PC-3 (cell line): Measurements from ENCODE around the gene PEX14. TPM values are rescaled to one million over a fixed set of nuclear protein-coding genes. Genes with fewer than 3 reads are reported as not detected.

Experiments
- ATAC-seq: fragments of 200-7000 bp; cut with Tn5 transposase; 2 replicates; pipeline ENCODE4 v1.9.1; 2020; ENCODE audit warnings: mild to moderate bottlenecking, moderate library complexity
- BruUV-seq: library from RNA; stranded (reverse); fragments of 400-500 nt; replicated peaks from 2 replicates; lab custom pipeline; 2021; lab: Mats Ljungman, UMichigan
- CTCF ChIA-PET: fragments of 300-600 bp; sonication (Branson Sonifier 250); formaldehyde crosslinking; loops from one replicate; lab custom pipeline; 2022; ENCODE audit warnings: antibody characterized with exemption; lab: Charles Lee
- POLR2A ChIA-PET: fragments of 300-600 bp; sonication (Branson Sonifier 250); formaldehyde crosslinking; loops from one replicate; lab custom pipeline; 2022; ENCODE audit warnings: antibody characterized with exemption; ENCODE audit not compliant: unreplicated experiment; lab: Charles Lee
- DNase-seq: peaks from one replicate; pipeline ENCODE4 v3.0.0-alpha.2; 2015
- H2AFZ ChIP-seq: fragments of 300-600 bp; sonication (generic); 2 replicates; pipeline ENCODE4 v1.6.0; 2016; ENCODE audit warnings: antibody characterized with exemption, low read length
- H3F3A ChIP-seq: fragments of 300-600 bp; sonication (generic); one replicate; pipeline ENCODE4 v1.6.0; 2017; ENCODE audit warnings: antibody characterized with exemption, low read length, control low read depth, mild to moderate bottlenecking; ENCODE audit not compliant: unreplicated experiment
- H3K27ac ChIP-seq: fragments of 300-600 bp; sonication (generic); 2 replicates; pipeline ENCODE4 v1.5.1; 2016; ENCODE audit warnings: mild to moderate bottlenecking, low read length
- H3K27me3 ChIP-seq: fragments of 300-600 bp; sonication (generic); 2 replicates; pipeline ENCODE4 v1.6.1; 2016; ENCODE audit warnings: low read length, mixed read lengths
- H3K36me3 ChIP-seq: fragments of 300-600 bp; sonication (generic); 2 replicates; pipeline ENCODE4 v1.6.1; 2016; ENCODE audit warnings: low read depth, mixed run types, low read length, mixed read lengths
- H3K4me1 ChIP-seq: fragments of 300-600 bp; sonication (generic); 2 replicates; pipeline ENCODE4 v1.5.1; 2016; ENCODE audit warnings: low read length; ENCODE audit not compliant: insufficient read depth
- H3K4me2 ChIP-seq: fragments of 300-600 bp; sonication (generic); 2 replicates; pipeline ENCODE4 v1.6.0; 2016; ENCODE audit warnings: low read length
- H3K4me3 ChIP-seq: fragments of 300-600 bp; sonication (generic); 2 replicates; pipeline ENCODE4 v1.5.1; 2016; ENCODE audit warnings: mild to moderate bottlenecking, low read length, mixed read lengths
- H3K79me2 ChIP-seq: fragments of 300-600 bp; sonication (generic); 2 replicates; pipeline ENCODE4 v1.6.1; 2017; ENCODE audit warnings: low read length, mixed read lengths
- H3K9ac ChIP-seq: fragments of 300-600 bp; sonication (generic); 2 replicates; pipeline ENCODE4 v1.6.0; 2016; ENCODE audit warnings: mild to moderate bottlenecking, low read length
- H3K9me2 ChIP-seq: fragments of 300-600 bp; sonication (generic); replicated peaks from 2 replicates; pipeline ENCODE4 v1.6.1; 2016; ENCODE audit warnings: mixed run types, low read length, mixed read lengths
- H3K9me3 ChIP-seq: fragments of 300-600 bp; sonication (generic); 2 replicates; pipeline ENCODE4 v1.6.1; 2016; ENCODE audit warnings: low read length, mixed read lengths
- H4K20me1 ChIP-seq: fragments of 300-600 bp; sonication (generic); 2 replicates; pipeline ENCODE4 v1.6.1; 2016; ENCODE audit warnings: low read length, mixed read lengths
- EZH2 ChIP-seq: fragments of 300-600 bp; sonication (generic); IDR thresholded peaks from one replicate; pipeline ENCODE4 v1.6.1; 2017; ENCODE audit warnings: antibody characterized with exemption, mild to moderate bottlenecking, low read length; ENCODE audit not compliant: unreplicated experiment
- EZH2phosphoT487 ChIP-seq: fragments of 300-600 bp; sonication (generic); IDR thresholded peaks from 2 replicates; pipeline ENCODE4 v1.6.1; 2018; ENCODE audit warnings: mild to moderate bottlenecking, antibody characterized with exemption, low read length, borderline replicate concordance
- intact Hi-C: fragments of 100-400 bp; cut with micrococcal nuclease; formaldehyde crosslinking; loops from 2 replicates; pipeline ENCODE4 v1.9.0; 2023
- total RNA-seq: library from RNA; depleted of rRNA; stranded (reverse); fragments of >200 nt; gene quantifications from 2 replicates; pipeline ENCODE4 v1.2.3, GENCODE V29; 2014
- TF ChIP-seq, protein P1 (sequence below): fragments of 300-600 bp; sonication (generic); conservative IDR thresholded peaks from 2 replicates; pipeline ENCODE4 v1.5.1; 2017; ENCODE audit warnings: antibody characterized with exemption, low read depth, mild to moderate bottlenecking, low read length

Gene PEX14
- total RNA-seq, 1 experiment from 2014 or later, result 24.9 TPM

DNA sequence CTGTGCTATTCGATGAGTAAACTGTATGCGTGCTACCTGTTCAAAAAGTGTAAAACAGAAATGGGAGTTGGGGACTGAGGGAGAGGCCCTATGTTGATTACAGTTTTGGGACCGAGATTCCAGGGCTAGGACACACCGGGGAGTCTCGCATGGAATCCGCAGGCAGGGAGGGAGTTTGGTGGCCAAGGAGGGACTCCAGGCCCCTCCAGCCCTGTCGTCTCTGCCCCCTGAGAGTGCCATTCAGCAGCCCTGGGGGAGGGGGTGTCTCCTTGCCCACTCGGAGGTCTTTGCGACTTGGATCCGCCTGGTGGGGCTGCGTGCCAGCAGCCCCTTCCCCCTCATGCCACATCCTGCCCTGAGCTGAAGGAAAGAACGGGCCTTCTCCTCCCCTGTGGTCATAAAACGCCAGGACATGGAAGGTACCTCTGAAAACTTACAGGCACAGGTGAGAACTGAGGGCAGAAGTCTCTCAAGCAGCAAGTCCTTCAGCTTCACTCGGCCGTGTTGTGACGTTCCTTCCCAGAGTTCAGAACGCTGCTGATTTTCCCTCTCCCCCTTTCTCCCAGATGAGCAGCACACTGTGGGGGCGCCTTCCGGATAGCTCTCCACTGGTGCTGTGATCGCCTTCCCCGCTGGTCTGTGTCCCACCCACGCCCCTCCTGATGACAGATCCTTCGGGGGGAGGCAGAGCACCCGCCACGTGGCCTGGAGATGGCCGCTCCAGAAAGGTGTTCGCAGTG is 141.4 kb downstream of the PEX14 start:
- POLR2A ChIA-PET, result no interaction called here

DNA sequence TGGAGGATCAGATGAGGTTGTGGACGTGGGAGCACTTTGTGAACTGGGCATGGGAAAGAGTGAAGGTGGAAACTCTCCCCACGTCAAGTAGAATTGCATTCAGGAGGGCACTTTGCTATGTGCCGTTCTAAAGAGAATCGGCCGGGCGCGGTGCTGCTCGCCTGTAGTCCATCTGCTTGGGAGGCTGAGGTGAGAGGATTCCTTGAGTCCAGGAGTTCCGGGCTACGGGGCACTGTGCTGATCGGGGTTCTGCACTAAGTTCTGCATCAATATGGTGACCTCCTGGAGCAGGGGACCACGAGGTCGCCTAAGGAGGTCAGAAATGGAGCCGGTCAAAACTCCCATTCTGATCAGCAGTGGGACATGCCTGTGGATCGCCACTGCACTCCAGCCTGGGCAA is 141.9 kb downstream of the PEX14 start:
- no TSS peak for BruUV-seq
- H4K20me1 ChIP-seq, result no peaks in the 10 kb centered on the region
- H3K79me2 ChIP-seq, result no peaks in the 10 kb centered on the region
- H2AFZ ChIP-seq, result no peak overlapping the region
- H3K27ac ChIP-seq, result no peak overlapping the region
- no peaks in the 10 kb centered on the region for H3F3A ChIP-seq
- no peak for ATAC-seq
- H3K9ac ChIP-seq, result no peak overlapping the region
- no peak overlapping the region for H3K4me2 ChIP-seq
- H3K9me2 ChIP-seq, result no peaks in the 10 kb centered on the region
- H3K27me3 ChIP-seq, result no peaks in the 10 kb centered on the region
- H3K36me3 ChIP-seq, result no peaks in the 10 kb centered on the region
- POLR2A ChIA-PET, result no interaction called here
- CTCF ChIA-PET, result no interaction called here
- no peak overlapping the region for H3K4me3 ChIP-seq
- TF ChIP-seq, protein P1, sequence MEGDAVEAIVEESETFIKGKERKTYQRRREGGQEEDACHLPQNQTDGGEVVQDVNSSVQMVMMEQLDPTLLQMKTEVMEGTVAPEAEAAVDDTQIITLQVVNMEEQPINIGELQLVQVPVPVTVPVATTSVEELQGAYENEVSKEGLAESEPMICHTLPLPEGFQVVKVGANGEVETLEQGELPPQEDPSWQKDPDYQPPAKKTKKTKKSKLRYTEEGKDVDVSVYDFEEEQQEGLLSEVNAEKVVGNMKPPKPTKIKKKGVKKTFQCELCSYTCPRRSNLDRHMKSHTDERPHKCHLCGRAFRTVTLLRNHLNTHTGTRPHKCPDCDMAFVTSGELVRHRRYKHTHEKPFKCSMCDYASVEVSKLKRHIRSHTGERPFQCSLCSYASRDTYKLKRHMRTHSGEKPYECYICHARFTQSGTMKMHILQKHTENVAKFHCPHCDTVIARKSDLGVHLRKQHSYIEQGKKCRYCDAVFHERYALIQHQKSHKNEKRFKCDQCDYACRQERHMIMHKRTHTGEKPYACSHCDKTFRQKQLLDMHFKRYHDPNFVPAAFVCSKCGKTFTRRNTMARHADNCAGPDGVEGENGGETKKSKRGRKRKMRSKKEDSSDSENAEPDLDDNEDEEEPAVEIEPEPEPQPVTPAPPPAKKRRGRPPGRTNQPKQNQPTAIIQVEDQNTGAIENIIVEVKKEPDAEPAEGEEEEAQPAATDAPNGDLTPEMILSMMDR, result no peak
- no peak for TF ChIP-seq EZH2phosphoT487
- no peak for TF ChIP-seq EZH2
- DNase-seq, result no peak
- intact Hi-C loops, result no loop called here
- no peaks in the 10 kb centered on the region for H3K4me1 ChIP-seq
- no peaks in the 10 kb centered on the region for H3K9me3 ChIP-seq

More for the DNA sequence above, 141.4 kb downstream of the PEX14 start:
- CTCF ChIA-PET, result no interaction called here
- Histone ChIP-seq H3K79me2 (no peaks in the 10 kb centered on the region), H3K27me3 (no peaks in the 10 kb centered on the region), H3K9ac (no peak overlapping the region), H2AFZ (no peak overlapping the region), H3K9me3 (no peaks in the 10 kb centered on the region), H3K4me1 (no peaks in the 10 kb centered on the region), H4K20me1 (no peaks in the 10 kb centered on the region), H3K27ac (no peak overlapping the region), H3K4me3 (no peak overlapping the region), H3K9me2 (no peaks in the 10 kb centered on the region), H3F3A (no peaks in the 10 kb centered on the region), H3K4me2 (no peak overlapping the region), H3K36me3 (no peaks in the 10 kb centered on the region)
- ATAC-seq (no peak), DNase-seq (no peak)
- no TSS peak for BruUV-seq
- intact Hi-C loops, result no loop called here
- TF ChIP-seq, protein P1, result no peak
- TF ChIP-seq EZH2 (no peak), EZH2phosphoT487 (no peak)

DNA sequence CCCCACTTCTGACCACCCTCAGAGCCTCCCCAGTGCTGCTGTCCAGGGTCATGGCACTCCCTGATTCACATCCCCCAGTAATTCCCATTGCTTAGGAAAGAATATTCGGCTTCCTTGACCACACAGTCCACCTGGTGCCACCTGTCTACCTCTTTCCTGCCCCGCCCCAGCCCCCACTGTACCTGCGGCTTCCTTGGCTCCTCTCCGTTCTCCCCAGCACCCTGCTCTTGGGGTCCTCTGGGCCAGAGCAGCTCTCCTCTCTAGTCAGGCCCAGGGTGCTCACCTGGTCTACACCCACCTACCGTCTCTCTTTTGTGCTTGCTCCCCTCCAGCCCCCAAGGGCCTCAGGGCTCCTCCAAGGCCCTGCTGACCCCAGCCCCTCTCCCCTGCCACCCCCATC is 142.6 kb downstream of the PEX14 start:
- ChIA-PET CTCF (no interaction called here), POLR2A (no interaction called here)
- no TSS peak for BruUV-seq
- no peaks in the 10 kb centered on the region for H4K20me1 ChIP-seq
- ATAC-seq, result no peak
- H3K4me3 ChIP-seq, result no peak overlapping the region
- no peak overlapping the region for H3K9ac ChIP-seq
- no peaks in the 10 kb centered on the region for H3F3A ChIP-seq
- H3K4me2 ChIP-seq, result no peak overlapping the region
- H3K79me2 ChIP-seq, result no peaks in the 10 kb centered on the region
- no peaks in the 10 kb centered on the region for H3K36me3 ChIP-seq
- H3K27me3 ChIP-seq, result no peaks in the 10 kb centered on the region
- H3K9me2 ChIP-seq, result no peaks in the 10 kb centered on the region
- H3K9me3 ChIP-seq, result no peaks in the 10 kb centered on the region
- intact Hi-C loops, result no loop called here
- DNase-seq, result no peak
- H3K27ac ChIP-seq, result no peak overlapping the region
- TF ChIP-seq EZH2, result no peak
- no peak for TF ChIP-seq EZH2phosphoT487
- TF ChIP-seq, protein P1, result no peak
- H2AFZ ChIP-seq, result no peak overlapping the region
- no peaks in the 10 kb centered on the region for H3K4me1 ChIP-seq
